GM18873 (cell line): ENCODE results near the gene PARP6.

ENCODE experiments used
- ATAC-seq: cut with Tn5 transposase; IDR thresholded peaks from one replicate; pipeline ENCODE4 v1.9.1; 2021; ENCODE audit warnings: mild to moderate bottlenecking, moderate library complexity, moderate number of reproducible peaks; ENCODE audit not compliant: unreplicated experiment, low FRiP score

Gene PARP6, protein sequence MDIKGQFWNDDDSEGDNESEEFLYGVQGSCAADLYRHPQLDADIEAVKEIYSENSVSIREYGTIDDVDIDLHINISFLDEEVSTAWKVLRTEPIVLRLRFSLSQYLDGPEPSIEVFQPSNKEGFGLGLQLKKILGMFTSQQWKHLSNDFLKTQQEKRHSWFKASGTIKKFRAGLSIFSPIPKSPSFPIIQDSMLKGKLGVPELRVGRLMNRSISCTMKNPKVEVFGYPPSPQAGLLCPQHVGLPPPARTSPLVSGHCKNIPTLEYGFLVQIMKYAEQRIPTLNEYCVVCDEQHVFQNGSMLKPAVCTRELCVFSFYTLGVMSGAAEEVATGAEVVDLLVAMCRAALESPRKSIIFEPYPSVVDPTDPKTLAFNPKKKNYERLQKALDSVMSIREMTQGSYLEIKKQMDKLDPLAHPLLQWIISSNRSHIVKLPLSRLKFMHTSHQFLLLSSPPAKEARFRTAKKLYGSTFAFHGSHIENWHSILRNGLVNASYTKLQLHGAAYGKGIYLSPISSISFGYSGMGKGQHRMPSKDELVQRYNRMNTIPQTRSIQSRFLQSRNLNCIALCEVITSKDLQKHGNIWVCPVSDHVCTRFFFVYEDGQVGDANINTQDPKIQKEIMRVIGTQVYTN

DNA sequence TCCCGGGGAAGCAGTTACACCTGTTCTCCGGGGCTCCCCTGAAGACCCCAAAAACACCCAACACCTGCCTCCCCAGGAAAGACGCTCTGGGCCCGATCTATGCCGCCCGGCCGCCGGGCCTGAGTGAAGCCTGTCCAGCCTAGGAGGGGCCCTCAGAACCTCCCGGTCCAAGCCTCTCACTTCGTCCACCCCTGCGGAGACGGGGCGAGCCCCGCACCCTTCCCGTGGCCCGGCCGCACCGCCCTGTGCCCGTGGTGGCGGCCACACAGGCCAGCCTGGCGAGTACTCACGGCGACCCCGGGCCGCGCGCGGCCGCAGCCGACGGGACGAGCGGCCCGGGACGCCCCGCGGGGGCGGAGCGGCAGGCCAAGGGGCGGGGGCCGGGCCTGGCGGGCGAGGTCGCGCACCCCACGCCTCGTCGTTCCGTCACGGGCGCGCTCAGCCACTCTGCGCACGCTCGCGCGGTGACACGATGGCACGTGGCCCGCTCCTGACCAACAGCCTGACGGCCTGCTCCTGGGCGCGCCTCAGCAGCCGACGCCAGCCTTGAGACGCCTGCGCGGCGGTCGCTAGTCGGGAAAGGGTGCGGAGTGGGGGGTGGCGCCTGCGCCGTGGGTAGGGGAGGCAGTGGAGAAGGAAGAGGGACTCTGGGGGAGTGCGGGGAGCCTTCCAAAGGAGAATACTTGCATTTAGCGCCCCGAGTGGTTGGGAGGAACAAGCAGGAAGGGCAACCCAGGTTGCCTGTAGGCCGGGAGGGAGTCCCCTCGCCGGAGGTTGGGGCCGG lies at the start of gene PARP6:
PARP6 (minus strand) TSS at position 342 of the 784 bp plus-strand sequence. CDS start 5,077 bp downstream, outside the sequence.
- ATAC-seq: peak; percentile 82

- no peak for ATAC-seq
These were observed 47.8 kb upstream of the PARP6 start, which contains the start of gene CELF6 for GRCh38 chr15:72319985-72320671. Gene CELF6, minus strand, starts transcription at chr15:72320157. Its CDS starts 283 bp downstream, at chr15:72319874.

DNA sequence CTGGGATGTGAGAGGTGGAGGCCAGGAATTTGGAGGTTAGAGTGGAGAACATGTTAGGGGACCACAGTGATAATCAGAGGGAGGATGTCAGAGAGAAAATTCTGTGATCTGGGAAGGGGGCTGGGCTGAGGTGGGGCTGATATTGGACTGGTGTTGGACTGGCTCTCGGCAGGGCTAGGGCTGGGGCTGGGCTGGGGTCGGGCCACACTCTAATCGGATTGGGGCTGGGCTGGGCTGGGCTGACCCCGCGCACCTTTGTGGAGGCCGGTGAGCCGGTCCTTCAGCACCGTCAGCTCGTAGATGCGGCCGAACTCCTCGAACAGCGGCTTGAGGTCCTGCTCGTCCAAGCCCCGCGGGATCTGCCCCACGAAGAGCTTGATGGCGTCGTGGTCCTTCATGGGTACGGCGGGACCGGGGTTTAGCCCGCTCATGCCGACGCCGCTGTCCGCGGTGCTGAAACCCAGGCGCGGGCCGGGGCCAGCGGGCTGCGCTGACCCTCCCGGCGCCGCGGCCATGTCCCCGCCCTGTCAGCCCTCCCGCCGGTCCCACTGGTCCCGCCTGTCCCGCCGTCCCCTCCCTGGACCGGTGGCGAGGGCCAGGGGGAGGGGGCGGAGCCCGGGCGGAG lies 47.1 kb upstream of the PARP6 start:
- ATAC-seq: no peak

DNA sequence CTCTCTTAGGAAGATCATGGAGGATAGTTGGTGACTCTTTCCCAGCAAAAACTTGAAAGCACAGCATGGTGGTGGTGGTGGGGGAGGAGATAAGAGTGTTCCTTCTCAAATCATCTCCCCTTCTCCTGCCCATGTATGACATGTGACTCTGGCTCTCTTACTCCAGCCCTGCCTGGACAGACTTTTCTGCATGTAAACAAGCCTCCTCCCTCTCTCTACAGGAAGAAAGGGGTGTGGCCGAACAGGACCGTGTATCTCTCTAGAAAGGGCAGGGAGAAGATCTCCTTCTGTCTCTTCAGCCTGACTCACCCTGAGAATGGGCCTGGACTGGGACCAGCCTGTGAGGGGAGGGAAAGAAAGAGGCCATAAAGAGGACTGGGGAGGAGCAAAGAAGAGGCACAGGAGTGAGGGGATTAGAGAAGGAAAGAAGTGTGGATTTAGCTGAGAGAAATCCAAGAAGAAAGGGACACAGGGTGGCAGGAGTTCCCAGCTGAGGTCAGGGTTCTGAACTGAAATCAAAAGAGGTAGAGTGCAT lies 46.1 kb upstream of the PARP6 start:
- ATAC-seq: no peak

DNA sequence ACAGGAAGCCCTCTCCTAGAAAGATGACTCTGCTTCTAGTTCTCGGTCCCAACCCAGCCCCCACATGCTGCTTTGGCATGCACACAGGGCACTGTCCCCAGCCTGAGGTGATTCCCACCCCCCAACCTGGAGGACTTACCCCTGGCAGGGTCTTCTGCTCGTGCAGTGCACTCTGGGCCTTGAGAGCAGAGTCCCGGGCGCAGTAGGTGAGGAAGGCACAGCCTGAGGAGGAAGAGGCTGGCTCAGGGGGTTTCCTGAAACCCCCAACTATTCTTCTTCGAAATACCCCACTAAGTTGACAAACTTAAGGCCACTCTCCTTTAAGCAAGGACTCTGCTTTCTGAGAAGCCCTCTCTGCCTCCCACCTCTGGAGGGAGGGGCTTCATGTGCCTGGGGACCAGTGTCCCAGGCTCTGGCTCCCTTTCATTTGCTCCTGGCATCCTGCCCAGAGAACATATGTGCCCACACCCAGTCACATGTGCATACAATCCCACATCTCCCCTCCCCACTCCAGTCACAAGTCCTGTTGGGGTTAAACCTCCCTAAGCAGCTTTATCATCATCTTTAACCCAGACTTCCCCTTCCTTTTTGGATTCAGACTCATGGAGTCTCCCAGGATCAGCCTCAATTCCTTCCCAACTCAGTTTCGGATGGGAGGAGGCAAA lies 43.5 kb upstream of the PARP6 start:
- no peak for ATAC-seq

DNA sequence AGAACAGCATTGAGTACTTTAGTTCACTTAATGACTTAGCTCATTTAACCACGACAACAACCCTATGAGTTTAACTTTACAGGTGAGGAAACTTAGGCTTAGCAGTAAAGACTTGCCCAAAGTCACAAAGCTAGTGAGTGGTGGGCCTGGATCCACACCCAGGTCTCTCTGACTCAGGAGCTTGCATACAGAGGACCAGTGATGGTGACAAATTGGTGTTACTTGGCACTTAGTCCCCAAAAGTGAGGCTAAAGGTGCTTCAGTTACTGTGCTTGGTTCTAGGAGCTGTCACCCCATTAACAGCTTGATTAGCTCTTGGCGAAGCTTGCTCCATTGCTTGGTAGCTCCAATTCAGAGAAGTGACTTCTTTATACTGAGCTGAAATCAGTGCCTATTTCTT lies 41.5 kb upstream of the PARP6 start:
- ATAC-seq: no peak

GRCh38 chr15:72313448-72313840 lies 41.1 kb upstream of the PARP6 start:
- ATAC-seq: no peak

GRCh38 chr15:72312605-72313447 lies 40.5 kb upstream of the PARP6 start:
- no peak for ATAC-seq

DNA sequence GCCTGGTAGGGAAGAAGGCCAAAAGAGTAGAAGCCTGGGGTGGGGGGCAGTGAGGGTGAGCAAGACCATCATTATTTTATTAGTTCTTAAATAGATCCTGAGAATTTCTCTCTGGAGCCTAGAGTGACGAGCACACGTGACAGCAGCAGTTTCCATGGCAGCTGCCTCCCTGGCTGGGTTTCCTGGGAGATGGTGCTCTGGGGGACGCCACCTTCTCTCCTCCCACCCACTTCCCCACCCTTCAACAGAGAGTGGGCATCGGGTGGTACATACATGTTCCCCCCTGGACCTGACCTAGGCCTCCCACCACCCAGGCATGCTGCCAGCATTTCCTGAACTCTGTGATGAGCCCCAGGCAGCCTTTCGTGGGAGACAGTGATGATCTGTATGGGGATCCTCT lies 34.7 kb upstream of the PARP6 start:
- ATAC-seq: no peak

DNA sequence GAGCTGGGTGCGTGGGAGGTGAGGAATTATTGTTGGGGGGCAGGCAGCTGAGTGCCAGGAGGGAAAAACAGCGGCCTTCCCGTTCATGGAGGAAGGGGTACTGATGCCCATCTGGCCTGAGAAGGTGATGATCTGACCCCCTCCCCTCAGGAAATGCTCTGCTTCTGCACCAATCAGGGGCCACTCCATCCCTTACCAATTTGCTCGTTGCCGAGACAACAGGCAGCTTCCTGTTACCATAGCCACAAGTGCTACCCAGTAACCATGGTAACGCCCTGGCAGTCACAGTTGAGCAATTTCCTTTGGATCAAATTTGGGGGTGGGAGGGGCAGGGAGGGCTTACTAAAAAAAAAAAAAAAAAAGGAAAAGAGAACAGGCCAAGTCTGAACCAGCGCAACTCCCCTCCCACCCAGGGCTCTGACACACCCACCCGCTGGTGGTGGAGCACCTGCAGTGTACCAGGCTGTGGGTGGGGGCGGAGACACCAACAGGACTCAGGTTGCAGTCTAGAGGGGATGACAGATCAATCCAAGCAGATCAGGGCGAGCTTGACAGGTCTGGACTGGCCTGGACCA lies 33.9 kb upstream of the PARP6 start:
- no peak for ATAC-seq

GRCh38 chr15:72304596-72304995 lies 32.2 kb upstream of the PARP6 start:
- no peak for ATAC-seq

DNA sequence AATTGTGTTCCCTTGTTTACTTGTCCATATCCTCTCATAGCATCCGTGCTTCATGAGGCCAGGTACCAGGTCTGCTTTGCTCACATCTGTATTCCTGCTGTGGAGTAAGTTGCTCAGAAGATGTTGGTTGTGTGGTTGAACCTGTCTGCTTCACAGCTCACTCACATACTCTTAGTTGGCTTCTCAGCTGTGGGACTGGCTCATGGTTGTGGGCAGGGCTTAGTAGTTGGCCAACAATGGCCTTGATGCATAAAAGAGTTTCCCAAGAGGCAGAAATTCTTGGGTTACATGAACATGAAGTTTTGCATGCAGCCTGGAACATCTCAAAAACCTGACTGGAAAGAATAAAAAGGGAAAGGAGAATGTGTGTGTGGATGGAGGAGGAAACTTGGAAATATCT lies 30.6 kb upstream of the PARP6 start:
- no peak for ATAC-seq

- ATAC-seq: no peak
These were observed 17.4 kb upstream of the PARP6 start for GRCh38 chr15:72289597-72290325.

DNA sequence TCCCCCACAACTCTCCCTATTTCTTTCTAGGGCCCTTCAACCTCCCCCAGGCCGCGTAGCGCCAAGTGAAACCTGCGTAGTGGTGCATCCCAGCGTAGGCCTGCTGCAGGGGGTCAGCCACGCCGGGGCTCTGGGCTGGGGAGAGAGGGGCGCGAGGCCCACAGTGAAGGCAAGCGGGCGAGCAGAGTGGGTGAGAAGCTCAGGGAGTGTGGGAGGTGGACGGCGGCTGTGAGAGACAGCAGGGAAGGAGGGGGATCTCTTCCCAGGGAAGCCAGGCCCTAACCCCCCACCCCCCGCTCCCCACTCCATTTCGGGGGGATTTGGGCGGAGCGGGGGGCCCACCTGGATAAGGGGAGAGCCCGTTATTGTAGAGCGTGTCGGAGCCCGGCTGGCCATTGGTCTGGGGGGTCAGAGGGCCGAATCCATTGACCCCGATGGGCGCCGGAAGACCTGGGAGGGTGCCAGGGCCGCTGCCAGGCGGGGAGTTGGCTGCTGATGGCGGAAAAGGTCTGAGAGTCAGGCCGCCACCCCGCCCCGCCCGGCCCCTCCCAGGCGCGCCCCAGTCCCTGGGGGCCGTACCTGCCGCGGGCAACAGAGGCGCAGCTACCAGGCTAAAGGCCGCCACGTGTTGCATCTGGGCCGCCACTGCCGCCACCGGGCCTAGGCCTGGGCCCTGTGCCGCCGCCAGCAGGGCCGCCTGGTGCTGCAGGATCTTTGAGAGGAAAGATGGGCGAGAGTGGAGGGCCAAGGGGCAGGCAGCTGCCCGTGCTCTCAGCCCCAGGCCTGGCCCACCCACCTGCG lies 16.6 kb upstream of the PARP6 start:
- no peak for ATAC-seq

DNA sequence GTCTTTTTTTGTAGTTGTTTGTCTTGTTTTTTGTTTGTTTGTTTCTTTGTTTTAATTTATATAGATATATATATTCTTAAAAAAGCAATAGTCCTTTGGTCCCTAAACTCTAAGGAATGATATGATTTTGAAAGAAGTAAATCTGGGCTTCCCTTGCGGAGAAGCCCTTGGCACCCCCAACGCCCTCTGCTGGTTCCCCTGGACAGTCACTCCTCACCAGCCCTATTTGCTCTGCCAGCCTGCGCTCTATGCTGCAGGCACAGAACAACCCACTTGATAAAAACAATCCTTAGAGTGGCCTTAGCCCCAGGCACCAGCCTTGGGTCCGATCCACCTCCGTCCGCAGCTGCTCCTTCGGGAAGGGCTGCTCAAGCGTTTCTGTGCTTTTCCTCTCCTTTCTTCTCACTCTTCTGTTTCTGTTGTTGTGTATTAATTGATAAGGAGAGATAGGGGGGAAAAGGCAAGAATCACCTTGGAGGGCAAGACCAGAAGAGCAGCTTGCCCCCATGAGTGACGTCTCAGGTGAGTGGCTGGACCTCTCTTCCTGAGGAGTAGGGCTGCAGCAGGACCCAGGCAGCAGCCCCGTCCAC lies 13.7 kb upstream of the PARP6 start:
- ATAC-seq: no peak

- no peak for ATAC-seq
These were observed 13.0 kb upstream of the PARP6 start for GRCh38 chr15:72285402-72285801.
